ENCODE results near the gene MRPS23. TPM values are rescaled to one million over a fixed set of nuclear protein-coding genes. Genes with fewer than 3 reads are reported as not detected.

Gene MRPS23
- total and polyA plus RNA-seq, 2 of the 13 experiments (the other 11 are each of a cell fraction or from before 2014, with no cell fraction given) = 63.2 to 181 TPM

GRCh38 chr17:57879437-57880085 lies 29.7 kb upstream of the MRPS23 start (continued):
- TF ChIP-seq USF2 (IDR thresholded peaks at IDR 0.05; ENCODE audit: low read depth, low read length) (no peak), USF2 (CRISPR knock-in tag; IDR thresholded peaks at IDR 0.05; ENCODE audit: borderline replicate concordance) (no peak), MBNL3 (CRISPR knock-in tag; conservative IDR thresholded peaks at IDR 0.05) (no peak), PAF1 (CRISPR knock-in tag; IDR thresholded peaks at IDR 0.05) (no peak), ZNF280B (CRISPR knock-in tag; IDR thresholded peaks at IDR 0.05; ENCODE audit: borderline replicate concordance) (no peak), SATB2 (CRISPR knock-in tag; IDR thresholded peaks at IDR 0.05) (no peak), FOXK1 (CRISPR knock-in tag; IDR thresholded peaks at IDR 0.05; ENCODE audit: borderline replicate concordance, low read depth) (peak; percentile 25; the same call in 1 of the 2 replicates), GPN1 (CRISPR knock-in tag; IDR thresholded peaks at IDR 0.05; ENCODE audit: borderline replicate concordance) (no peak), JARID2 (CRISPR knock-in tag; IDR thresholded peaks at IDR 0.05; ENCODE audit: insufficient replicate concordance) (no peak), GLI4 (CRISPR knock-in tag; IDR thresholded peaks at IDR 0.05; ENCODE audit: borderline replicate concordance) (no peak), KIAA2018 (CRISPR knock-in tag; IDR thresholded peaks at IDR 0.05; ENCODE audit: borderline replicate concordance) (no peak), TFAP4 (IDR thresholded peaks at IDR 0.05; ENCODE audit: borderline replicate concordance, low read depth) (no peak; the same call in 1 of the 2 replicates), ZC3H13 (CRISPR knock-in tag; IDR thresholded peaks at IDR 0.05) (peak; percentile 82), CHD4 (IDR thresholded peaks at IDR 0.05; ENCODE audit: borderline replicate concordance, low read length) (no peak)

Measured in HepG2 (cell line).